Measurements from ENCODE around the gene RANBP3L.
"Not testable (repeated sequence)": the region's sequence is repeated elsewhere in the genome, so short reads cannot be mapped to it uniquely, and the experiment has no call there.

The RANBP3L gene

GRCh38 chr5:36304095-36304805 is 2.5 kb upstream of the RANBP3L start:
- H3K36me3 Mint-ChIP-seq (ENCODE audit: low read depth) = no peaks in the 10 kb centered on the region
- DNase-seq (ENCODE audit: low spot score) = no peak
- peaks cover 11% of the 10 kb centered on the region for H3K27me3 Mint-ChIP-seq (ENCODE audit: low read depth)
- H3K4me1 Mint-ChIP-seq (ENCODE audit: low read depth) = peaks cover 2% of the 10 kb centered on the region
- H3K9me3 Mint-ChIP-seq = no peaks in the 10 kb centered on the region
- H3K4me3 Mint-ChIP-seq = no peak overlapping the region
- H3K27ac Mint-ChIP-seq = no peak overlapping the region

- no peaks in the 10 kb centered on the region for H3K9me3 Mint-ChIP-seq
- no peaks in the 10 kb centered on the region for H3K36me3 Mint-ChIP-seq (ENCODE audit: low read depth)
- no peak overlapping the region for H3K27ac Mint-ChIP-seq
- H3K4me1 Mint-ChIP-seq (ENCODE audit: low read depth) = peaks cover 2% of the 10 kb centered on the region
- H3K27me3 Mint-ChIP-seq (ENCODE audit: low read depth) = no peaks in the 10 kb centered on the region
- H3K4me3 Mint-ChIP-seq = no peak overlapping the region
- DNase-seq (ENCODE audit: low spot score) = no peak
Observed at GRCh38 chr5:36300927-36301540, 668 bp downstream of the RANBP3L start.

GRCh38 chr5:36300191-36300926 is 1.3 kb downstream of the RANBP3L start:
- no peak overlapping the region for H3K27ac Mint-ChIP-seq
- H3K4me3 Mint-ChIP-seq = no peak overlapping the region
- DNase-seq (ENCODE audit: low spot score) = no peak
- H3K4me1 Mint-ChIP-seq (ENCODE audit: low read depth) = peaks cover 2% of the 10 kb centered on the region
- no peaks in the 10 kb centered on the region for H3K9me3 Mint-ChIP-seq
- H3K27me3 Mint-ChIP-seq (ENCODE audit: low read depth) = no peaks in the 10 kb centered on the region
- H3K36me3 Mint-ChIP-seq (ENCODE audit: low read depth) = no peaks in the 10 kb centered on the region

- no peaks in the 10 kb centered on the region for H3K36me3 Mint-ChIP-seq (ENCODE audit: low read depth)
Observed at GRCh38 chr5:36298552-36298951, 3.1 kb downstream of the RANBP3L start.

GRCh38 chr5:36297653-36298052 is 4.0 kb downstream of the RANBP3L start:
- Mint-ChIP-seq H3K4me3 (no peak overlapping the region), H3K4me1 (ENCODE audit: low read depth) (peaks cover 2% of the 10 kb centered on the region), H3K27ac (no peak overlapping the region), H3K36me3 (ENCODE audit: low read depth) (no peaks in the 10 kb centered on the region), H3K27me3 (ENCODE audit: low read depth) (no peaks in the 10 kb centered on the region), H3K9me3 (no peaks in the 10 kb centered on the region)
- no peak for DNase-seq (ENCODE audit: low spot score)

More at GRCh38 chr5:36298552-36298951, 3.1 kb downstream of the RANBP3L start:
- peaks cover 2% of the 10 kb centered on the region for H3K4me1 Mint-ChIP-seq (ENCODE audit: low read depth)
- no peak overlapping the region for H3K27ac Mint-ChIP-seq
- no peaks in the 10 kb centered on the region for H3K9me3 Mint-ChIP-seq
- no peak for DNase-seq (ENCODE audit: low spot score)
- H3K27me3 Mint-ChIP-seq (ENCODE audit: low read depth) = no peaks in the 10 kb centered on the region
- no peak overlapping the region for H3K4me3 Mint-ChIP-seq

- H3K27me3 Mint-ChIP-seq (ENCODE audit: low read depth) = peaks cover 13% of the 10 kb centered on the region
- H3K36me3 Mint-ChIP-seq (ENCODE audit: low read depth) = no peaks in the 10 kb centered on the region
- H3K4me3 Mint-ChIP-seq = no peak overlapping the region
- no peak overlapping the region for H3K27ac Mint-ChIP-seq
- DNase-seq (ENCODE audit: low spot score) = no peak
- no peaks in the 10 kb centered on the region for H3K4me1 Mint-ChIP-seq (ENCODE audit: low read depth)
- no peaks in the 10 kb centered on the region for H3K9me3 Mint-ChIP-seq
Observed at GRCh38 chr5:36285837-36286615, 15.7 kb downstream of the RANBP3L start.

- not testable (repeated sequence) for H3K4me3 Mint-ChIP-seq; DNase-seq (ENCODE audit: low spot score); H3K9me3 Mint-ChIP-seq; H3K27ac Mint-ChIP-seq; H3K4me1 Mint-ChIP-seq (ENCODE audit: low read depth); H3K36me3 Mint-ChIP-seq (ENCODE audit: low read depth)
- H3K27me3 Mint-ChIP-seq (ENCODE audit: low read depth) = peaks cover 16% of the 10 kb centered on the region
Observed at GRCh38 chr5:36283775-36284174, 17.9 kb downstream of the RANBP3L start.

- H3K4me1 Mint-ChIP-seq (ENCODE audit: low read depth) = no peaks in the 10 kb centered on the region
- DNase-seq (ENCODE audit: low spot score) = no peak
- no peaks in the 10 kb centered on the region for H3K36me3 Mint-ChIP-seq (ENCODE audit: low read depth)
- H3K4me3 Mint-ChIP-seq = no peak overlapping the region
- H3K27me3 Mint-ChIP-seq (ENCODE audit: low read depth) = peaks cover 16% of the 10 kb centered on the region
- H3K9me3 Mint-ChIP-seq = no peaks in the 10 kb centered on the region
- H3K27ac Mint-ChIP-seq = no peak overlapping the region
Observed at GRCh38 chr5:36281626-36282025, 20.1 kb downstream of the RANBP3L start.

- Mint-ChIP-seq H3K9me3 (no peaks in the 10 kb centered on the region), H3K4me1 (ENCODE audit: low read depth) (no peaks in the 10 kb centered on the region), H3K27me3 (ENCODE audit: low read depth) (peaks cover 16% of the 10 kb centered on the region), H3K27ac (no peak overlapping the region), H3K4me3 (no peak overlapping the region), H3K36me3 (ENCODE audit: low read depth) (no peaks in the 10 kb centered on the region)
- DNase-seq (ENCODE audit: low spot score) = no peak
Observed at GRCh38 chr5:36279054-36279698, 22.5 kb downstream of the RANBP3L start.

- Mint-ChIP-seq H3K27ac (no peak overlapping the region), H3K9me3 (no peaks in the 10 kb centered on the region), H3K27me3 (ENCODE audit: low read depth) (peaks cover 13% of the 10 kb centered on the region), H3K4me1 (ENCODE audit: low read depth) (no peaks in the 10 kb centered on the region), H3K36me3 (ENCODE audit: low read depth) (no peaks in the 10 kb centered on the region), H3K4me3 (no peak overlapping the region)
- no peak for DNase-seq (ENCODE audit: low spot score)
Observed at GRCh38 chr5:36277521-36278176, 24.1 kb downstream of the RANBP3L start.

- peaks cover 13% of the 10 kb centered on the region for H3K27me3 Mint-ChIP-seq (ENCODE audit: low read depth)
- H3K4me1 Mint-ChIP-seq (ENCODE audit: low read depth) = no peaks in the 10 kb centered on the region
- no peak for DNase-seq (ENCODE audit: low spot score)
- H3K27ac Mint-ChIP-seq = no peak overlapping the region
- no peaks in the 10 kb centered on the region for H3K36me3 Mint-ChIP-seq (ENCODE audit: low read depth)
- H3K9me3 Mint-ChIP-seq = no peaks in the 10 kb centered on the region
- H3K4me3 Mint-ChIP-seq = no peak overlapping the region
Observed at GRCh38 chr5:36276864-36277263, 24.8 kb downstream of the RANBP3L start.

- H3K36me3 Mint-ChIP-seq (ENCODE audit: low read depth) = no peaks in the 10 kb centered on the region
- no peak overlapping the region for H3K4me3 Mint-ChIP-seq
- peaks cover 14% of the 10 kb centered on the region for H3K27me3 Mint-ChIP-seq (ENCODE audit: low read depth)
- DNase-seq (ENCODE audit: low spot score) = no peak
- no peak overlapping the region for H3K27ac Mint-ChIP-seq
- no peaks in the 10 kb centered on the region for H3K4me1 Mint-ChIP-seq (ENCODE audit: low read depth)
- H3K9me3 Mint-ChIP-seq = no peaks in the 10 kb centered on the region
Observed at GRCh38 chr5:36273809-36274526, 27.7 kb downstream of the RANBP3L start.
